Activated naive CD4-positive, alpha-beta T cell treated with anti-CD3 and anti-CD28 coated beads, Interleukin-2, amount 50 U/mL, for 24 hours (primary cell): ENCODE data around the gene GMEB1.

ENCODE experiments used
- H3K27ac Mint-ChIP-seq: one replicate; pipeline ENCODE4 v1.8.0; 2021; ENCODE audit warnings: mild to moderate bottlenecking, mixed read lengths
- H3K27me3 Mint-ChIP-seq: one replicate; pipeline ENCODE4 v1.8.0; 2021; ENCODE audit warnings: mixed read lengths
- H3K36me3 Mint-ChIP-seq: one replicate; pipeline ENCODE4 v1.8.0; 2021; ENCODE audit warnings: mixed read lengths
- H3K4me1 Mint-ChIP-seq: one replicate; pipeline ENCODE4 v1.8.0; 2021; ENCODE audit warnings: mixed read lengths
- H3K4me3 Mint-ChIP-seq: one replicate; pipeline ENCODE4 v1.8.0; 2021; ENCODE audit warnings: mild to moderate bottlenecking, mixed read lengths
- H3K9me3 Mint-ChIP-seq: one replicate; pipeline ENCODE4 v1.8.0; 2021; ENCODE audit warnings: mixed read lengths

Gene GMEB1

GRCh38 chr1:28759257-28759656, 90.7 kb downstream of the GMEB1 start:
- Mint-ChIP-seq H3K4me3 (no peak overlapping the region), H3K9me3 (no peaks in the 10 kb centered on the region), H3K27ac (no peak overlapping the region), H3K27me3 (no peaks in the 10 kb centered on the region), H3K4me1 (peaks cover 22% of the 10 kb centered on the region), H3K36me3 (peaks cover 3% of the 10 kb centered on the region)

GRCh38 chr1:28761189-28761588, 92.6 kb downstream of the GMEB1 start:
- peaks cover 33% of the 10 kb centered on the region for H3K4me1 Mint-ChIP-seq
- no peaks in the 10 kb centered on the region for H3K27me3 Mint-ChIP-seq
- H3K9me3 Mint-ChIP-seq = no peaks in the 10 kb centered on the region
- H3K36me3 Mint-ChIP-seq = peaks cover 5% of the 10 kb centered on the region
- H3K4me3 Mint-ChIP-seq = no peak overlapping the region
- no peak overlapping the region for H3K27ac Mint-ChIP-seq

- Mint-ChIP-seq H3K27me3 (no peaks in the 10 kb centered on the region), H3K27ac (no peak overlapping the region), H3K4me1 (peaks cover 19% of the 10 kb centered on the region), H3K4me3 (no peak overlapping the region), H3K36me3 (peaks cover 4% of the 10 kb centered on the region), H3K9me3 (no peaks in the 10 kb centered on the region)
Measured at GRCh38 chr1:28766532-28767183, 98.1 kb downstream of the GMEB1 start.
